Anterior cingulate cortex (tissue), 58 donors: ENCODE data around the gene LMOD2.
A peak's percentile ranks its signal among the peaks of the same experiment; 100 is the strongest.

Experiments used
- DNase-seq, 58 donors: peaks; one replicate each; lab custom pipeline; 2025; lab: John Stamatoyannopoulos, UW

Gene LMOD2

DNA sequence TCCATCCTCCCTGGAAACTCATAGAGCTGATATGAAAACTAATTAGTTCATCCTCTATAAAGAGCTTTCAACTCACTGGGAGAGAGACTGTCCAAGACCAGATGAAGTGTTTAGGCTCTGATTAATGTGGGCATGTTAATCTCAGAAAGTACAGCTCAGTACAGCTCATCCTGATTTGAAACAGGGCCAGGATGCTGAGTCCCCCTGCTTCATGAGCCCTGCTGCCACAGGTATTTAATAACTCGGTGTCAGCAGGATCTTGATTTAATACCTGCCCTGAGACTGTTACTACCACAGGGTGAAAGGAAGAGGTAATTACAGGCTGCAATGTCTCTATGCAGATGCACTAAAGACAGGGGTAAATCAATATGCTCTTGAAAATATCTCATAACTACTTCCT lies 10.8 kb downstream of the LMOD2 start:
- no peak for DNase-seq

DNA sequence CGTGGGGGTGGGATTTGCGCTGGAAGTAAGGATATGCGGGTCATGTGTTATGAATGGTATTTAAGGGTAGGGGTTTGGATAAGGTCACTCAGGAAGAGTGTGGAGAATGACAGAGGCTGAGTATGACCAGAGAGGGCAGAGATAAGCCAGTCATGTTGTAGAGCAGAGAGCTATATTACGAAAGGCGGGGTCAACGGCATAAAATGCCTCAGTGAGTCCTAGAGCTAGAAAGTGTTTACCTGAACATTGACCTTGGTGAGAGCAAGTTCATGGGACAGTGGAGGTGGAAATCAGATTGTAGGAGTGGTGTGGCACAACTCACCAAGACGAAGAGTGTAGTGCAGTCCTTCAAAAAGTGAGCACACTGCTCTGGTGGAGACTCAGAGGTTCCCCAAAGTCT lies 13.8 kb downstream of the LMOD2 start:
- no peak for DNase-seq

DNA sequence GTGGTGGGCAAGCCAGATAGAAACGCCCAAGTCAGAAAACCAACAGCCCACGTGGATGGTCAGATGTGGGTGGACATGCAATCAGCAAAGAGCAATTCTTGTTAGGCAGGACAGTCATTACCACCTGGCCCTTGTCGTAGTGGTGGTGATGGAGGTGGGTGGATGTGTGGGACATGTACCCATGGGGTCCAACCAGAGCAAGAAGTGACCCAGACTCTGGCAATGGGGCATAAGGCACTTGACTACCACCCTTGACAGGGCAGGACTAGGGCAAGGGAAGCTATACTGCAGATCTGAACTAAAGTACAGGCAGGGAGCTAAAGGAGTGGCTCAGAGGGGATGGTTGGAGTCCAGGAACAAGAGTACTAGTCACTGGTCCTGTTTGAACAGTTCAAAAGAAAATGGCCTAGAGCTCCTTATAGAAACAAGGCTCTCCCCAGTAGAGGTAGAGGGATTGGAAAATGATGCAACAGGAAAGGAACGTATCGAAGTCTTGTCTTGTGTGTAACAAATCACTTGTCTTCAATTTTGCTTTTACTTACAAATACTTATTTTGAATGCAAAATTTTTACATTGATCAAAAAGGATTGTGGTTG lies 17.6 kb downstream of the LMOD2 start:
- DNase-seq = no peak

DNA sequence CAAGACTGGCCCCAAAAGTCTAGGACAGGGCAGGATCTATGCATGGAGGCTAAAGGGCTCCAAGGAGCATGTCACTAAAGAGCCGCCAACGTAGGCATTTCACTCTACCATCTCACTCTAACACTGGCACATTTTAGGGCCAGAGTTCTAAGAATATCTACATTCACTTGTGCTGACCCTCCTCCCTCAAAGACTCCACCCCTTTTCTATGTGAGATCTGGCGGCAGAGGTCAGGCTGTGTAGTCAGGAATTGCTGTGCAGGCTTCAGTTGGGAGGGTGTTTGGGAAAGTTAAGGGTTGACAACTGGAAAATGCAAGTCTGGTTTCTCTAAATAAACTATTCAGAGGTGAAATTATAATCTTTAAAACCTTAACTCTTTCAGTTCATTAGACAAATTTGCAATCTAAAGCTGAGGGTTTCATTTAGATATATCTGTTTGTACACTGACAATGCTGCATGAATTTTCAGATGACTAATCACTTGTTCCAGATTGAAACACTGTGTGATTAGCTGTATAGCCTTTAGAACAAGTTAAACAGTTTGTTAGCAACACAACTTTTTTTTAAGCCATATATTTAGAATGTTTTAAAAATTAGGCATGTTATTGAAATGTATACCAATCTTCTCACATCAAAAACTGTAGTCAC lies 18.2 kb downstream of the LMOD2 start:
- DNase-seq = no peak

DNA sequence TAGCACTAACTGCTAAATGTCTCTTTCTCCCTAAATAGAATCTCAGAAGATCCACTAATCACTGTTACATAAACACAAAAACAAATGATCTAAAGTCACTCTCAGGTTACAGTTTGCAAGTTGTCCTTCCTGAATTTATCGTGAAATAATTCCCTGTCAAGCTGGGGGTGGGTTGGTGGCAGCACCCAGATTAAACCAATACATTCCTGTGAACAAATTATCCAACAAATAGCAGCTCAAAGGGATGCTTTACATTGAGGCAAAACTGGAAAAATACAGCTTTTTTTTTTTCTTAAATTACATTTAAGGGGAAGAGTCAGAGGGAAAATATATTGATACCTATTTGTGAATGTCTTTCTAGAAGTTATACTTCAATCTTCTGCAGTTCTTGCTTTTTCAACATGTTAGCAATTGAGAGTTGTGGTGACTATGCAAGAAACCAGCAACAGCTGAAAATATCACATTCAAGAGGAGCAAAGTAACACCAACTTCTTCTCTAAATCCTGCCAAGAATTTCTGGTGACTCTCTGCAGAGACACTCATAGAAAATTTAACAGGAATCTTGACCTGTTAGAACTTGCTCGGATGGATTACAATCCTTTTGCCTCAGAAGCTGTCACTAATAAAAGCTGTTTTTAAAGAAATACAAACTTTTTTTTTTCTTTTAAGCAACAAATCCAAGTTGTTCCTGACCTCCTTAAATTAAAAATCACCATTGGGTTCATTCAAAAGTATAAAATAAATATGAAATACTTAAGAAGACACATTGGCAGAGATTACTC lies 18.9 kb downstream of the LMOD2 start:
- no peak for DNase-seq

- no peak for DNase-seq
Measured at GRCh38 chr7:123675181-123675473, 19.5 kb downstream of the LMOD2 start.

GRCh38 chr7:123677061-123677715 lies 21.5 kb downstream of the LMOD2 start:
- no peak for DNase-seq

- DNase-seq = no peak
Measured at GRCh38 chr7:123679614-123680013, 23.9 kb downstream of the LMOD2 start.

- DNase-seq = no peak
Measured at GRCh38 chr7:123680580-123680979, 24.9 kb downstream of the LMOD2 start.

DNA sequence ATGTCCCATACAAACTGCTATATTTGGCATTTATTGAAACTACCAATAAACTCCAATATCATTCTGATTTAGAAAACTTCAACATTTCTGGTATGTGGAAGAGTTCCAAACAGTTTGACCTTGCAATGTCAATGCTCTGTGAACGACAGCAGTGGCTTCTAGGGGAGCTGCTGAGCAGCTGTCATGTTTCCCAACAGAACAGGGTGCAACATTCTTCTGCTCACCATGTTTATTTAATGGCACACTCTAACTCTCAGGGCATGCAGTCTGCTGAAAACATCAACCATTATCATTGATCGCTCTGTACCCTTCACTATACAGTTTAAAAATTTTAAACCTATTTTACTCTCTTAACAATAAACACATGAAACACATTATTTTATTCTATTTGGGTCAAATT lies 25.9 kb downstream of the LMOD2 start:
- no peak for DNase-seq

GRCh38 chr7:123682690-123683089 lies 27.0 kb downstream of the LMOD2 start:
- DNase-seq = peak in 1 of 58 donors; percentile 17

- DNase-seq = no peak
Measured at GRCh38 chr7:123687161-123687560, 31.5 kb downstream of the LMOD2 start.

GRCh38 chr7:123687727-123688126 lies 32.1 kb downstream of the LMOD2 start:
- no peak for DNase-seq

DNA sequence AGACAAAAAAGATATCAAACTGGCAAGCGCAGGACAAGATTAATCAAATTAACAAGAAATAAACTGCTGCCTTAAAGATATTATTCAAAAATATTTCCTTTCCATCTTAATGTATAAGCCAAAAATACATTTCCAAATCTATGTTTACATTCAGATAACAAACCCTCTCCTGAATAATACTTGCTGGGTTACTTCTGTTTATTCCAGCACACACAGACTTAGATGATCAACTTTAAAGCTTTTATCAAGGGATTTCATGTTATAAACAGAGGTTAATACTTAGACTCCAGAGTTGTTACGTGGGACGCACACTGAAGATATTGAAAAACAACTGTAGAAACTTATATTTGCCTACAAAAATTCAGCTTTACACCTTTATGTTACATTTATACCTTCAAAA lies 33.6 kb downstream of the LMOD2 start:
- no peak for DNase-seq

GRCh38 chr7:123690550-123690949 lies 34.9 kb downstream of the LMOD2 start:
- DNase-seq = no peak

DNA sequence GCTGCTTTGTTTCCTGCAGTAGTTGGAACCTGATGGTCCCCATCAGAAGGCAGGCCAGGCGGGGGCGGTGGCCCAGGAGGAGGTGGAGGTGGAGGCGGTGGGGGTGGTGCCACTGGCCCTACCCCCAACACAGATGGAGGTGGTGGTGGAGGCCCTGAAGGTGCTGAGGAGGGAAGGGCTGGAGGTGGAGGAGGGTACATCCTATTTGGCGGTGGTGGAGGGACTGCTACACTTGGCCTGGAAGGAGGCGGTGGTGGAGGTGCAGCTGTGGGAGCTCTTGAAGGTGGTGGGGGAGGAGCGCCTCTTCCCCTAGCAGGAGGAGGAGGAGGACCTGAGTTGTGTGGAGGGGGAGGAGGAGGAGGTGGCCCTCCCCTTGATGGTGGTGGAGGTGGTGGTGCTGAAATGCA lies 36.8 kb downstream of the LMOD2 start:
- no peak for DNase-seq

DNA sequence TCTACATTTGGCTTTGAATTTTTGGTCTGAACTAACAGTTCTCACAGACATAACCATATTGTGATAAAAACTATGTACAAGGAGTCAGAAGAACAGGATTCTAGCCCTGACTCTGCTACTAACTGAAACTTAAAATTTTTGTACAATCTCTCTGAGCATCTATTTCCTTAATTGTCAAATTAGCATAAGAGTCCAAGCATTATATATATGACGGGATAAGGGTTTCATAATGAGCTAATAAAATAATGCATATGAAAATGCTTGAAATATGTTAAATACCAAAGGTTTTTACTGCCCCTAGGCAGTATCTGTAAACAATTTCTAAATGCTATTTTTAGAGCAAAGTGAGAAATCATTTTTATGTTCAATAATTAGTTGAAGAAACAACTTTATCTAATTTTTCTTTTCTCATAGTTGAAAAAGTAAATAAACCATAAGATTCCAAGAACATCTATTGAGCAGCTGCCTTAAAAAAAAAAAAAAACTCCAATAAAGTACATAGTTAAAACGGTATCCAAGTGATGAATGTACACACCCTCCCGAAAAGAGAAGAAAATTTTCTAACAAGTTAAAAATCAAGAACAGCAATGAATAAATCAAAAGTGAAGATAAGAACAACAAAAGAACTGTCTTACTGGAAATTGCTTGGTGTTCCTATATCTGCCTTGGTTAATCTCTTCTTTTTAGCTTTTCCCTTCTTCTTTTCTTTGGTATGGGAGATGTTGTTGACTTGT lies 40.4 kb downstream of the LMOD2 start:
- no peak for DNase-seq

DNA sequence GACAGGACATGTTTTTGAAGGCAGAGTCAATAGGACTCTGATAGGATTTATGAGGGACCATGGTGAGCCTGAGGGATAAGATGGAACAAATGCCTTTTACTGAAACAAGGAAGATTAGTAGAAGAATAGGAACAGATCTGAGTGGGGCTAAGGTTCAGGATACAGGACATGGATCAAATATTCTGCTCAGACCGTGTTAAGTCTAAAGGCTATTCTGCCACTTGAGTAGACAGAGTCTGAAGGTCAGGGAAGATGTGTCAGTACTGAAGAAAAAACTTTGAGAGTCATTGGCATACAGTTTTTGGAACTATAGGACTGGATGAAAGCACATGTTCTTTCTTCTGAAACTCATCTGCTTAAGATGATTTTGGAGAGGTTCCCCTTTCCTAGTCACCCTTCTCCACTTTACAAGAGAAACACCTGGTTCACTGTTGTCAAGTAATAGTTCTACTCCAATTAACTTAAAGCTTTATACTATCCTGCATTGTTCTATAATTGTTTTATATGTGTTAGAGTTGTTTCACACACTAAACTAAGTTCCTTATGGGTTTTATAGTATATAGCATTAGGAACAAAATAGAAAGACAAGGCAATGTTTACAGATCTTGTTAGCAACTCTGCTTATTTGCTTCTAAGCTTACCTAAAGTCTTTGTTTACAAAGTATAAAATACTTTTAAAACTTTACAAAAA lies 49.7 kb downstream of the LMOD2 start:
- no peak for DNase-seq

GRCh38 chr7:123709525-123709924 lies 53.9 kb downstream of the LMOD2 start:
- no peak for DNase-seq

GRCh38 chr7:123710683-123711082 lies 55.0 kb downstream of the LMOD2 start:
- no peak for DNase-seq
